K562 (cell line): ENCODE data around the gene MATN4. TPM values are rescaled to one million over a fixed set of nuclear protein-coding genes. Genes with fewer than 3 reads are reported as not detected.

Experiments
- COPS2 ChIP-seq: fragments of 450-650 bp; conservative IDR thresholded peaks from 2 replicates; pipeline ENCODE4 v1.6.1; 2016; ENCODE audit warnings: mild to moderate bottlenecking, moderate library complexity
- ESRRA ChIP-seq: fragments of 450-650 bp; IDR thresholded peaks from 2 replicates; pipeline ENCODE4 v1.6.1; 2014; ENCODE audit warnings: low read depth, mild to moderate bottlenecking, moderate library complexity, borderline replicate concordance
- HDAC1 ChIP-seq, 2 experiments: fragments of 450-650 bp; IDR thresholded peaks; 2 replicates each; pipeline ENCODE4 v1.6.1; 2016 to 2017; ENCODE audit warnings: inconsistent platforms in 1 of 2, mild to moderate bottlenecking in 1 of 2, moderate library complexity in 1 of 2
- HMG20A ChIP-seq: fragments of 450-650 bp; formaldehyde crosslinking; conservative IDR thresholded peaks from 2 replicates; pipeline ENCODE4 v1.4.0; 2020; ENCODE audit warnings: mild to moderate bottlenecking, mixed read lengths
- MYC ChIP-seq, 2 experiments: fragments of 250-450 bp in 1 of 2; sonication (Bioruptor Pico) in 1 of 2; IDR thresholded peaks; 2 replicates each; pipeline versions ENCODE4 v1.5.1 to v1.6.1; 2012 to 2021; ENCODE audit warnings: low read depth in 2 of 2, borderline replicate concordance in 1 of 2, improper control_type of control experiment in 1 of 2, low read length in 1 of 2, mild to moderate bottlenecking in 1 of 2, moderate library complexity in 1 of 2
- PHF8 ChIP-seq: fragments of 200-600 bp; sonication (generic); IDR thresholded peaks from 2 replicates; pipeline ENCODE4 v1.6.1; 2012; ENCODE audit warnings: mixed run types, mild to moderate bottlenecking, inconsistent platforms, low read length, moderate library complexity, borderline replicate concordance
- POLR2B ChIP-seq: fragments of 450-650 bp; IDR thresholded peaks from 2 replicates; pipeline ENCODE4 v1.6.1; 2018; ENCODE audit warnings: low read depth; ENCODE audit not compliant: partially characterized antibody
- RBM22 ChIP-seq: fragments of 200-400 bp; formaldehyde crosslinking; IDR thresholded peaks from 2 replicates; pipeline ENCODE4 v1.6.1; 2018; ENCODE audit warnings: low read length, low read depth; ENCODE audit not compliant: poor library complexity, severe bottlenecking
- SOX6 ChIP-seq: fragments of 450-650 bp; IDR thresholded peaks from 2 replicates; pipeline ENCODE4 v1.6.1; 2014; ENCODE audit warnings: mild to moderate bottlenecking
- TCFL5 ChIP-seq: fragments of 250-450 bp; sonication (Bioruptor Pico); conservative IDR thresholded peaks from 2 replicates; pipeline ENCODE4 v1.6.1; 2021; ENCODE audit warnings: mild to moderate bottlenecking, moderate library complexity, matching md5 sums
- WHSC1 ChIP-seq: IDR thresholded peaks from one replicate; pipeline ENCODE4 v1.6.1; 2012; ENCODE audit warnings: low read length, control low read depth, inconsistent platforms
- ZKSCAN1 ChIP-seq: fragments of 150-350 bp; IDR thresholded peaks from 2 replicates; pipeline ENCODE4 v1.6.1; 2016; ENCODE audit warnings: low read depth, low read length
- polyA plus RNA-seq, 8 experiments: library from polyadenylated mRNA; depleted of rRNA in 4 of 8; stranded (reverse) in 5 of 8; unstranded in 3 of 8; fragments of >200 nt; fragmentation: Nextera tagmentation in 2 of 8; fragmentation: Illumina TruSeq in 1 of 8; extraction: Ambion mirVana in 2 of 8; extraction: Trizol in 1 of 8; gene quantifications; 2 replicates each; pipeline versions ENCODE4 v1.2.1 to v1.2.3, GENCODE V29; 2011 to 2014; ENCODE audit warnings: inconsistent platforms in 1 of 8, missing spikeins in 1 of 8
- total RNA-seq, 7 experiments: library from RNA; depleted of rRNA in 6 of 7; stranded (reverse); fragments of >200 nt in 6 of 7; fragmentation: Illumina TruSeq in 2 of 7; extraction: Trizol in 2 of 7; gene quantifications; 2 replicates each; pipeline versions ENCODE4 v1.2.1 to v1.2.3, GENCODE V29; 2011 to 2021; ENCODE audit warnings: low replicate concordance in 1 of 7

The MATN4 gene
- total and polyA plus RNA-seq, 9 of the 15 experiments (the other 6 are each of a cell fraction or from before 2014, with no cell fraction given) = 0.09 TPM; not detected in 8

DNA sequence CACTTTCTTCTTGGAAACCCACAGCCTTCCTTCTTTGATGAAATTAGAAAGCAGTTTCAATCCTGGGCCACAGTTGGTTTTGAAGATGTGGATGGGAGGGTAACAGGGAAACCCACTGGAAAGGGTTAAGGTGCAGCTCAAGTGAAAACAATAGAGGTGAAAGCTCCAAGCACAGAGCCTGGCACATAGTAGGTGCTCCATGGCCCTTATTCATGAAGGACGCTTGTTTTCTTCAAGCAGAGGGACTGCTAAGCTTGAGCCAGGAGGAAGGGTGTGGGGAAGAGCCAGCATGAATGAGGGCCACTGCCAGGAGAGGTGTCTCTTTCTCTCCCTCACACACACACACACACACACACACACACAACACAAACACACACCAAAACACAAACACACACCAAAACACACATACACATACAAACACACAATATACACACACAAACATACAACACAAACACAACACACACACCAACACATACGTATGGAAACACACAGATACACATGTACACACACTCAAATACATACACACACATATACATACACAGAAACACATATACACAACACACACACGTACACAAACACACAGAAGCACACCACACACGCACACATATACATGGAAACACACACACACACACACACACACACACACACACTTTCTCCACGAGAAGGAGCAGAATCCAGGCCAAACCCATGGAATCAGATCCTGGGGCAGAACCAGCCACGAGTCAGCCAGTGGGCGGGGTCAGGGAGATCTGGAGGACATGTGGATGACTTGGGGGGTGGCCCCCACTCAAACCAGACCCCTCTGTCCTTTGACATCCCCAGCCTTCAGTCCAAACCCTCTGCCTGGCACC lies 25.2 kb downstream of the MATN4 start (continued):
- TF ChIP-seq WHSC1 (no peak), ZKSCAN1 (peak; percentile 75; the same call in 1 of the 2 replicates), PHF8 (no peak), SOX6 (no peak), TCFL5 (no peak), COPS2 (no peak), ESRRA (no peak), RBM22 (no peak), POLR2B (no peak), HDAC1 (IDR thresholded peaks at IDR 0.05) (no peak), HMG20A (no peak), MYC (IDR thresholded peaks at IDR 0.05; ENCODE audit: low read depth, low read length) (no peak), MYC (CRISPR knock-in tag; IDR thresholded peaks at IDR 0.05; ENCODE audit: borderline replicate concordance, low read depth) (no peak)
